Measurements from ENCODE around the gene SRSF6.

DNA sequence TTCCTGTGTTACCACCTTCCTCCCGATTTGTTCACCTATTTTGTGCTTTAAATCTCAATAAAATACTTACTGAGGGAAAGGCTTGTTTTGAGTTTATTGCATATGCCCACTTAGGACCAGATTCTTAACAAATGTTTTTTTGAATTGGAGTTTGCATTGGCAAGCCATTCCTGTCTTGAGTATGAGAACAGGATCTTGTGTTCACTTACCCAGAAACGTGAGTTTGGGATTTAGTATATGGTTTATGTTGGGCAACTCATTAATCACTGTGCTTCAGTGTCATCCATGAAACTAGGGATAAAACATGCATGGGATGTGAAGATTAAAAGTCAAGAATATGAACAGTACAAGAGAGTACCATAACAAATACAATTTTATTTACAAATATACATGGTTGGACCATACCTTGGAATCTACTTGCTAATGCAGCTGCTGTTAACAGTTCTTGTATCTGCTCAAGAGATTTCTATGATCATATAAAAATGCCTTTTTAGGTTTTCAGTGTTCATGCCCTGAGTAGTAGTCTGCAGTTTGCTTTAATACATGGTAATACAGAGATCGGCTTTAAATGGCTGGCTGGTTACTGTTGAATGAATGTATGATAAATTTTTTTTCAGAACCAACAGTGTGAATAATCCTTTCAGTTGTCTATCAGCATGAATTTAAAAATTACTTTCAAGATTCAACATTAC is 6.0 kb downstream of the SRSF6 start:
- TF ChIP-seq POLR2A (IDR thresholded peaks at IDR 0.05) (no peak), EP300 (IDR thresholded peaks at IDR 0.05) (no peak)
- TF ChIP-seq, protein P1, sequence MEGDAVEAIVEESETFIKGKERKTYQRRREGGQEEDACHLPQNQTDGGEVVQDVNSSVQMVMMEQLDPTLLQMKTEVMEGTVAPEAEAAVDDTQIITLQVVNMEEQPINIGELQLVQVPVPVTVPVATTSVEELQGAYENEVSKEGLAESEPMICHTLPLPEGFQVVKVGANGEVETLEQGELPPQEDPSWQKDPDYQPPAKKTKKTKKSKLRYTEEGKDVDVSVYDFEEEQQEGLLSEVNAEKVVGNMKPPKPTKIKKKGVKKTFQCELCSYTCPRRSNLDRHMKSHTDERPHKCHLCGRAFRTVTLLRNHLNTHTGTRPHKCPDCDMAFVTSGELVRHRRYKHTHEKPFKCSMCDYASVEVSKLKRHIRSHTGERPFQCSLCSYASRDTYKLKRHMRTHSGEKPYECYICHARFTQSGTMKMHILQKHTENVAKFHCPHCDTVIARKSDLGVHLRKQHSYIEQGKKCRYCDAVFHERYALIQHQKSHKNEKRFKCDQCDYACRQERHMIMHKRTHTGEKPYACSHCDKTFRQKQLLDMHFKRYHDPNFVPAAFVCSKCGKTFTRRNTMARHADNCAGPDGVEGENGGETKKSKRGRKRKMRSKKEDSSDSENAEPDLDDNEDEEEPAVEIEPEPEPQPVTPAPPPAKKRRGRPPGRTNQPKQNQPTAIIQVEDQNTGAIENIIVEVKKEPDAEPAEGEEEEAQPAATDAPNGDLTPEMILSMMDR (IDR thresholded peaks at IDR 0.05) = no peak

All from tibial nerve (tissue), 4 donors.